Right atrium auricular region (tissue), 2 donors: ENCODE results near the gene ZPR1. TPM values are rescaled to one million over a fixed set of nuclear protein-coding genes. Genes with fewer than 3 reads are reported as not detected.

Experiments used
- DNase-seq: peaks from one replicate; pipeline ENCODE4 v3.0.0-alpha.2; 2019; ENCODE audit warnings: low spot score
- H3K27ac ChIP-seq, 2 donors: fragments of 200-600 bp; sonication (generic); 1 replicate in 1 of 2; 2 replicates in 1 of 2; pipeline ENCODE4 v1.5.1; 2016 to 2019
- H3K27me3 ChIP-seq, 2 donors: fragments of 200-600 bp; sonication (generic); one replicate each; pipeline versions ENCODE4 v1.5.1 to v1.6.0; 2017 to 2019
- H3K36me3 ChIP-seq: fragments of 200-600 bp; sonication (generic); one replicate; pipeline ENCODE4 v1.5.1; 2016
- H3K4me1 ChIP-seq, 2 donors: fragments of 200-600 bp; sonication (generic); one replicate each; pipeline versions ENCODE4 v1.5.1 to v1.6.0; 2017 to 2019
- H3K4me3 ChIP-seq, 2 donors: fragments of 200-600 bp; sonication (generic); 1 replicate in 1 of 2; 2 replicates in 1 of 2; pipeline ENCODE4 v1.5.1; 2017 to 2019; ENCODE audit warnings: mild to moderate bottlenecking in 1 of 2, moderate library complexity in 1 of 2
- H3K9me3 ChIP-seq, 2 donors: fragments of 200-600 bp; sonication (generic); one replicate each; pipeline ENCODE4 v1.5.1; 2019
- total RNA-seq, 2 donors: library from RNA; depleted of rRNA; stranded (reverse); fragments of >200 nt; gene quantifications; one replicate each; pipeline ENCODE4 v1.1.0, GENCODE V29; 2016
- TF ChIP-seq, protein P1 (sequence below), 2 donors: fragments of 200-600 bp; sonication (generic); IDR thresholded peaks; one replicate each; pipeline ENCODE4 v1.5.1; 2019; ENCODE audit warnings: antibody characterized with exemption in 2 of 2

Gene ZPR1
- total RNA-seq, 2 donors from 2014 or later, result 16.8 to 20.6 TPM

- Histone ChIP-seq H3K36me3 (peaks cover 24% of the 10 kb centered on the region), H3K9me3 (no peaks in the 10 kb centered on the region), H3K4me1 (peaks cover 0 to 12% of the 10 kb centered on the region in 2 donors), H3K27ac (no peak overlapping the region), H3K4me3 (no peak overlapping the region), H3K27me3 (no peaks in the 10 kb centered on the region)
- DNase-seq, result no peak
- TF ChIP-seq, protein P1, sequence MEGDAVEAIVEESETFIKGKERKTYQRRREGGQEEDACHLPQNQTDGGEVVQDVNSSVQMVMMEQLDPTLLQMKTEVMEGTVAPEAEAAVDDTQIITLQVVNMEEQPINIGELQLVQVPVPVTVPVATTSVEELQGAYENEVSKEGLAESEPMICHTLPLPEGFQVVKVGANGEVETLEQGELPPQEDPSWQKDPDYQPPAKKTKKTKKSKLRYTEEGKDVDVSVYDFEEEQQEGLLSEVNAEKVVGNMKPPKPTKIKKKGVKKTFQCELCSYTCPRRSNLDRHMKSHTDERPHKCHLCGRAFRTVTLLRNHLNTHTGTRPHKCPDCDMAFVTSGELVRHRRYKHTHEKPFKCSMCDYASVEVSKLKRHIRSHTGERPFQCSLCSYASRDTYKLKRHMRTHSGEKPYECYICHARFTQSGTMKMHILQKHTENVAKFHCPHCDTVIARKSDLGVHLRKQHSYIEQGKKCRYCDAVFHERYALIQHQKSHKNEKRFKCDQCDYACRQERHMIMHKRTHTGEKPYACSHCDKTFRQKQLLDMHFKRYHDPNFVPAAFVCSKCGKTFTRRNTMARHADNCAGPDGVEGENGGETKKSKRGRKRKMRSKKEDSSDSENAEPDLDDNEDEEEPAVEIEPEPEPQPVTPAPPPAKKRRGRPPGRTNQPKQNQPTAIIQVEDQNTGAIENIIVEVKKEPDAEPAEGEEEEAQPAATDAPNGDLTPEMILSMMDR (IDR thresholded peaks at IDR 0.05), result no peak
These were observed 10.8 kb downstream of the ZPR1 start for GRCh38 chr11:116777056-116777455.

- Histone ChIP-seq H3K36me3 (peaks cover 19% of the 10 kb centered on the region), H3K27me3 (no peaks in the 10 kb centered on the region), H3K27ac (no peak overlapping the region)
These were observed 11.3 kb downstream of the ZPR1 start for GRCh38 chr11:116776522-116776984.

GRCh38 chr11:116775975-116776374 is 11.8 kb downstream of the ZPR1 start:
- DNase-seq, result no peak
- Histone ChIP-seq H3K36me3 (peaks cover 14% of the 10 kb centered on the region), H3K27ac (no peak overlapping the region), H3K9me3 (no peaks in the 10 kb centered on the region), H3K4me1 (peaks cover 0 to 22% of the 10 kb centered on the region in 2 donors), H3K4me3 (no peak overlapping the region), H3K27me3 (no peaks in the 10 kb centered on the region)
- TF ChIP-seq, protein P1 (IDR thresholded peaks at IDR 0.05), result no peak

More at GRCh38 chr11:116776522-116776984, 11.3 kb downstream of the ZPR1 start:
- Histone ChIP-seq H3K4me1 (peaks cover 0 to 17% of the 10 kb centered on the region in 2 donors), H3K9me3 (no peaks in the 10 kb centered on the region), H3K4me3 (no peak overlapping the region)
- TF ChIP-seq, protein P1 (IDR thresholded peaks at IDR 0.05), result no peak
- no peak for DNase-seq

GRCh38 chr11:116774661-116775060 is 13.2 kb downstream of the ZPR1 start:
- Histone ChIP-seq H3K4me3 (no peak overlapping the region), H3K27ac (no peak overlapping the region)
- TF ChIP-seq, protein P1 (IDR thresholded peaks at IDR 0.05), result no peak

DNA sequence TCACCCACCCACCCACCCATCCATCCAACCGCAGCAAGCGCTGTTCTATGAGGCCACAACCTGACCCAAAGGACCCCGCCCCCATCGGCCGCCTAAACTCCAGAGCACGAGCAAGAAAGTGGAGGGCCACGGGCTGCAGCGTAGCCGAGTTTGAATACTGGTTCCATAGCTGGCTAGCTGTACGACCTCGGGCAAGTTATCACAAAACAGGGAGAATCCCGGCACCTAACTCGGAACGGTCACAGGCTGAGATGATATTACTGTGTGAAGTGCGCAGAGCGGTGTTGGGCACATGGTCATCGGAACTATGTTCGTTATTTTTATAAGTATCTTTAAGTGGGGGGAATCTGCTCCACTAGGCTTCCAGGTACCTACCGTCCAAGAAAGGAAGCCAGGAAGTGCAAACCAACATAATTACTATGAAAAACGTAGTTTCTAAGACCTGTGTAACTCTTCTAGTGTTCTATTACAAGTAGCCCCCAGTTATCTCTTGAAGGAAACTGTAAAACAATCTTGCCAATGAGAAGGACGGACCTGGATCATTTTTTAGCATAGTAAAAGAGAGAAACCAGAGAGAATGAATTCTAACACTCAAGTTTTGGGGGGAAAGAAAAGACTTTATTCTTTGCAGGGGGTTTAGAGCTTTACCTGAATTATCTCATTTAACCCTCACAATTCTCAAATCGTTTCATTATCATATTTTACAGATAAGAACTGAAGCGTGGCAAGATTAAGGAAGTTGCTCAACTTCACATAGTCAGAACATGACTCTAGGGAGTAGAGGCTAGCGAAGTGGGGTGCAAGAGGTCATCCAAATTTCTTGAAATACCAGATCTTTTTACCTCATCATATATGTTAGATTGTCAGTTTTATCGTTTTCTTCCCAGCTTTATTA is 14.4 kb downstream of the ZPR1 start:
- DNase-seq, result peak; percentile 59
- peak overlapping the region; percentile 90 to 97 for H3K27ac ChIP-seq
- peak overlapping the region; percentile 64 to 94 for H3K4me3 ChIP-seq
- H3K9me3 ChIP-seq, result no peaks in the 10 kb centered on the region
- H3K4me1 ChIP-seq, result peaks cover 0 to 27% of the 10 kb centered on the region in 2 donors
- no peaks in the 10 kb centered on the region for H3K27me3 ChIP-seq
- H3K36me3 ChIP-seq, result peaks cover 16% of the 10 kb centered on the region
- TF ChIP-seq, protein P1 (IDR thresholded peaks at IDR 0.05), result peak in 1 of 2 donors; percentile 4

More at GRCh38 chr11:116774661-116775060, 13.2 kb downstream of the ZPR1 start:
- no peak for DNase-seq
- H3K36me3 ChIP-seq, result peaks cover 15% of the 10 kb centered on the region
- H3K9me3 ChIP-seq, result no peaks in the 10 kb centered on the region
- peaks cover 0 to 27% of the 10 kb centered on the region in 2 donors for H3K4me1 ChIP-seq
- no peaks in the 10 kb centered on the region for H3K27me3 ChIP-seq
